GM12873 (cell line): ENCODE measurements around the gene SLC51B.

Experiments used
- TF ChIP-seq, protein P1 (sequence below): IDR thresholded peaks from 2 replicates; pipeline ENCODE4 v1.5.1; 2012; ENCODE audit warnings: low read depth, mild to moderate bottlenecking, moderate library complexity, low read length, control low read depth; ENCODE audit not compliant: insufficient read depth; ENCODE audit errors: missing control alignments

Gene SLC51B

GRCh38 chr15:65042776-65043327 lies 2.3 kb upstream of the SLC51B start:
- TF ChIP-seq, protein P1, sequence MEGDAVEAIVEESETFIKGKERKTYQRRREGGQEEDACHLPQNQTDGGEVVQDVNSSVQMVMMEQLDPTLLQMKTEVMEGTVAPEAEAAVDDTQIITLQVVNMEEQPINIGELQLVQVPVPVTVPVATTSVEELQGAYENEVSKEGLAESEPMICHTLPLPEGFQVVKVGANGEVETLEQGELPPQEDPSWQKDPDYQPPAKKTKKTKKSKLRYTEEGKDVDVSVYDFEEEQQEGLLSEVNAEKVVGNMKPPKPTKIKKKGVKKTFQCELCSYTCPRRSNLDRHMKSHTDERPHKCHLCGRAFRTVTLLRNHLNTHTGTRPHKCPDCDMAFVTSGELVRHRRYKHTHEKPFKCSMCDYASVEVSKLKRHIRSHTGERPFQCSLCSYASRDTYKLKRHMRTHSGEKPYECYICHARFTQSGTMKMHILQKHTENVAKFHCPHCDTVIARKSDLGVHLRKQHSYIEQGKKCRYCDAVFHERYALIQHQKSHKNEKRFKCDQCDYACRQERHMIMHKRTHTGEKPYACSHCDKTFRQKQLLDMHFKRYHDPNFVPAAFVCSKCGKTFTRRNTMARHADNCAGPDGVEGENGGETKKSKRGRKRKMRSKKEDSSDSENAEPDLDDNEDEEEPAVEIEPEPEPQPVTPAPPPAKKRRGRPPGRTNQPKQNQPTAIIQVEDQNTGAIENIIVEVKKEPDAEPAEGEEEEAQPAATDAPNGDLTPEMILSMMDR, result no peak

DNA sequence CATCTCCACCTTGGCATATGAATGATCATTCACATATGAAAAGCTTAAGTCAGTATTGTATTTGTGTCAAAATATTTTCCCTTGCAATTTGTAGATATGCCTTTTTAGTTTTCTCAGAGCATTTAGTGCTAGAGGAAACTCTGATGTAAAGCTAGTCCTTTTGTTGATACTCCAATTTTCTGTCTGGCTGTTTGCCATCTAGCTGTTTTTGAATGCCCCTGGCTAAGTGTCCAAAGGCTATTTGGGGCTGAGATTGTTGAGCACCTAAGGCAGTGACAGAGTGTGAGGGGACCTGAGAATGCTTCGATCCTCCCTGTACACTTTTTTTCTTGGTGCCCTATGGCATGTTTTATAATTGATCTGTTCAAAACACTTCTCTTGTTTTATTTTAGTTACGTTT lies 3.1 kb downstream of the SLC51B start:
- TF ChIP-seq, protein P1, result no peak

GRCh38 chr15:65049418-65049840 lies 4.2 kb downstream of the SLC51B start:
- TF ChIP-seq, protein P1, result no peak

DNA sequence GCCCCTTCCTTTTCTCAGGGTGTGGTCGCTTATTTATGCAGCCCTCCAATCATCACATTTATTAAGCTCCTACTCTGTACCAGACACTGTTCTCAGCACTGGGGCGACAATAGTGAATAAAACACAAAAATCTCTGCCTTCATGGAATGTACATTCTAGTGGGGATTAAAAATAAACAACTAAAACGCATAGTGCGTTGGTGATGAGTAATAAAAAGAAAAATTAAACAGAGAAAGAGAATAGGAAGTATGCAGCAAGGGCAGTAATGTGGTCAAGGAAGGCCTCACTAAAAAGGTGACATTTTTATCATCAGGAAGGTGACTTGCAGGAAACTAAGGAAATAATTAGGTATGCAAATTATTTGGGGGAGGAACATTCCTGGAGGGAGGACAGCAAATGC lies 5.1 kb downstream of the SLC51B start:
- TF ChIP-seq, protein P1, result no peak

DNA sequence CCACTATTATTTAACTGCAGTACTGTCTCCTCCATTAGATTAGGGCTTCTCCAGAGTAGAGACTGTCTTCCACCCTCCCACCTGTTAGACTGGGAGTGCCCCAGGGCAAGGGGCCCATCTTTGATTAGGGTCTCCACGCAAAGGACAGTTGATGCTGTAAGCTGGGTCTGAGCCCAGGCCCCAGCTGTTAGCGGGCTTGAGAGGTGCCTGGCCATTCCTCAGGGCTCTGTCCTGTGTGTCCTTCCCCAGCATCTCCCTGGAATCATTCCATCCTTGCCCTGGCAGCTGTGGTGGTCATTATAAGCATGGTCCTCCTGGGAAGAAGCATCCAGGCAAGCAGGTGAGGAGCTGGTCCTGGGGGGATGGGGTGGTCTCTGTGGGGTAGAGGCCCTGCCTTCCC lies 6.1 kb downstream of the SLC51B start:
- TF ChIP-seq, protein P1, result no peak

GRCh38 chr15:65052956-65053355 lies 7.8 kb downstream of the SLC51B start:
- TF ChIP-seq, protein P1, result no peak

DNA sequence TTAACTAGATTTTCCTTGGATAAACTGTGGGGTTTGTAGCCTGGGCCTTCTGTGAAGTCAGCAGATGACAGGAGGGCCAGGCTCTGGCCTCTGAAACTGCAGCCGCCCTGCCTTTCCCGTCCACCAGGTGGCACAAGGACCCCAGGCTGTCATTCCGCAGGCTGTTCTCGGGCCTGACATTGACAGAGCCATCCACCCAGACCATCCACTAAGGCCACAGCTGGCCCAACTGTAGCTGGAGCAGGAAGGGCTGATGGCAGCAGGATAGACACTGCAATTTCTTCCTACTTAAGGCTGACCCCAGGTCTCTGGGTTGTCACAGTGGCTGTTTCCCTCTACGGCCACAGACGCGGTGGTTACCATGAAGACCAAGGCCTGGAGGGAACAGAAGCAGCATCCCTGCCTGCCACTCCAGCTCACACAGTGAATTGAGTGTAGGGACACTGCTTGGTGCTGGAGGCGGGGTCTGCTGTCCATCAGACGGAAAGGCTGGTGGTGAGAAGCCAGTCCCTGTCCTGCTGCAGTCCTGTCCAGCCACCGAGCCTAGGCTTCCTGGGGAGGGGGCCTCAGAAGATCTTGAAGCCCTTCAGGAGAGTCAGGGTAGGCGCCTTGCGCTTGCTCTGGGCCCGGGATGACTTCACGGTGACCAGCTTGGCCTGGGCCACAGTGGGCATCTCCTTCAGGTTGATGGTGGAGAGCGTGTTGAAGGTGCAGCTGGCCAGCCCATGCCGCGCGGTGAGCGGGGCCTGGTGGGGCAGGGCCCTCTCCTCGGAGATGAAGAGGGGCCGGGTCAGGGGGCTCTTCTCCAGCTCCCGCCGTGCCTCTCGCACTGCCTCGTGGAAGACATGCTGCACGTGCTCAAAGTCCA lies 9.4 kb downstream of the SLC51B start:
- TF ChIP-seq, protein P1, result peak; percentile 94
